ENCODE data around the gene ARNT2.

The ARNT2 gene

GRCh38 chr15:80491163-80491847, 87.1 kb downstream of the ARNT2 start:
- Mint-ChIP-seq H3K36me3 (ENCODE audit: low read depth) (peaks cover 31% of the 10 kb centered on the region), H3K27ac (no peak overlapping the region), H3K27me3 (ENCODE audit: low read depth, poor library complexity) (peaks cover 4% of the 10 kb centered on the region), H3K4me3 (no peak overlapping the region), H3K4me1 (peaks cover 35% of the 10 kb centered on the region), H3K9me3 (no peaks in the 10 kb centered on the region)
- DNase-seq, result no peak
- TF ChIP-seq CTCF (IDR thresholded peaks at IDR 0.05), result no peak

- no peak for DNase-seq
- Mint-ChIP-seq H3K36me3 (ENCODE audit: low read depth) (peaks cover 23% of the 10 kb centered on the region), H3K4me3 (no peak overlapping the region), H3K27ac (no peak overlapping the region), H3K27me3 (ENCODE audit: low read depth, poor library complexity) (no peaks in the 10 kb centered on the region), H3K4me1 (peaks cover 35% of the 10 kb centered on the region), H3K9me3 (no peaks in the 10 kb centered on the region)
- no peak for TF ChIP-seq CTCF (IDR thresholded peaks at IDR 0.05)
Observed at GRCh38 chr15:80492409-80492808, 88.2 kb downstream of the ARNT2 start.

- Mint-ChIP-seq H3K27me3 (ENCODE audit: low read depth, poor library complexity) (no peaks in the 10 kb centered on the region), H3K4me1 (peaks cover 35% of the 10 kb centered on the region), H3K9me3 (no peaks in the 10 kb centered on the region), H3K4me3 (no peak overlapping the region), H3K27ac (peak overlapping the region; percentile 51), H3K36me3 (ENCODE audit: low read depth) (peaks cover 23% of the 10 kb centered on the region)
- DNase-seq, result no peak
- no peak for TF ChIP-seq CTCF (IDR thresholded peaks at IDR 0.05)
Observed at GRCh38 chr15:80492874-80493273, 88.7 kb downstream of the ARNT2 start.

GRCh38 chr15:80494351-80494751, 90.2 kb downstream of the ARNT2 start:
- DNase-seq, result no peak
- no peaks in the 10 kb centered on the region for H3K27me3 Mint-ChIP-seq (ENCODE audit: low read depth, poor library complexity)
- peaks cover 43% of the 10 kb centered on the region for H3K4me1 Mint-ChIP-seq
- H3K4me3 Mint-ChIP-seq, result no peak overlapping the region
- no peak overlapping the region for H3K27ac Mint-ChIP-seq
- TF ChIP-seq CTCF (IDR thresholded peaks at IDR 0.05), result no peak
- no peaks in the 10 kb centered on the region for H3K9me3 Mint-ChIP-seq
- peaks cover 23% of the 10 kb centered on the region for H3K36me3 Mint-ChIP-seq (ENCODE audit: low read depth)

GRCh38 chr15:80494756-80495155, 90.6 kb downstream of the ARNT2 start:
- no peak overlapping the region for H3K27ac Mint-ChIP-seq
- peaks cover 39% of the 10 kb centered on the region for H3K4me1 Mint-ChIP-seq
- DNase-seq, result no peak
- peaks cover 22% of the 10 kb centered on the region for H3K36me3 Mint-ChIP-seq (ENCODE audit: low read depth)
- H3K9me3 Mint-ChIP-seq, result no peaks in the 10 kb centered on the region
- H3K27me3 Mint-ChIP-seq (ENCODE audit: low read depth, poor library complexity), result no peaks in the 10 kb centered on the region
- TF ChIP-seq CTCF (IDR thresholded peaks at IDR 0.05), result no peak
- no peak overlapping the region for H3K4me3 Mint-ChIP-seq

GRCh38 chr15:80495401-80495942, 91.3 kb downstream of the ARNT2 start:
- DNase-seq, result no peak
- no peak for TF ChIP-seq CTCF (IDR thresholded peaks at IDR 0.05)
- no peaks in the 10 kb centered on the region for H3K9me3 Mint-ChIP-seq
- peaks cover 37% of the 10 kb centered on the region for H3K4me1 Mint-ChIP-seq
- H3K4me3 Mint-ChIP-seq, result no peak overlapping the region
- peaks cover 19% of the 10 kb centered on the region for H3K36me3 Mint-ChIP-seq (ENCODE audit: low read depth)
- no peaks in the 10 kb centered on the region for H3K27me3 Mint-ChIP-seq (ENCODE audit: low read depth, poor library complexity)
- H3K27ac Mint-ChIP-seq, result peak overlapping the region; percentile 40

Measured in nephron progenitor cell (in vitro differentiated cells).